NOMO-1 treated with dmso at 0.1 percent for 144 hours (cell line): ENCODE measurements around the gene HIRIP3.

Experiments
- DNase-seq: peaks from one replicate; lab custom pipeline; 2025; ENCODE audit not compliant: unreplicated experiment; lab: John Stamatoyannopoulos, UW

The HIRIP3 gene

GRCh38 chr16:29999605-30000004, 4.2 kb upstream of the HIRIP3 start:
- no peak for DNase-seq

GRCh38 chr16:29996766-29997250, 1.4 kb upstream of the HIRIP3 start:
- no peak for DNase-seq

GRCh38 chr16:29995911-29996765, 721 bp upstream of the HIRIP3 start, which contains the start of gene INO80E:
INO80E (plus strand) TSS chr16:29996241; CDS start chr16:29996311, 70 bp downstream.
- peak; percentile 92 for DNase-seq

GRCh38 chr16:29994600-29995323, 655 bp downstream of the HIRIP3 start:
- no peak for DNase-seq

- DNase-seq, result no peak
Measured at GRCh38 chr16:29993903-29994599, 1.4 kb downstream of the HIRIP3 start.

GRCh38 chr16:29993191-29993902, 2.1 kb downstream of the HIRIP3 start:
- no peak for DNase-seq

GRCh38 chr16:29992344-29992967, 3.0 kb downstream of the HIRIP3 start:
- DNase-seq, result no peak

GRCh38 chr16:29991571-29991904, 3.9 kb downstream of the HIRIP3 start:
- no peak for DNase-seq

GRCh38 chr16:29990883-29991570, 4.4 kb downstream of the HIRIP3 start:
- DNase-seq, result no peak

- DNase-seq, result no peak
Measured at GRCh38 chr16:29990034-29990433, 5.4 kb downstream of the HIRIP3 start.

GRCh38 chr16:29989111-29989858, 6.1 kb downstream of the HIRIP3 start:
- DNase-seq, result no peak

GRCh38 chr16:29988346-29989075, 6.9 kb downstream of the HIRIP3 start:
- DNase-seq, result no peak

- DNase-seq, result no peak
Measured at GRCh38 chr16:29987371-29988085, 7.9 kb downstream of the HIRIP3 start.

- no peak for DNase-seq
Measured at GRCh38 chr16:29986931-29987330, 8.5 kb downstream of the HIRIP3 start.

- DNase-seq, result no peak
Measured at GRCh38 chr16:29986231-29986630, 9.2 kb downstream of the HIRIP3 start.

GRCh38 chr16:29985271-29985811, 10.1 kb downstream of the HIRIP3 start:
- DNase-seq, result no peak

- DNase-seq, result no peak
Measured at GRCh38 chr16:29984764-29985147, 10.7 kb downstream of the HIRIP3 start.
